Measurements from ENCODE around the gene PSMD3. TPM values are rescaled to one million over a fixed set of nuclear protein-coding genes. Genes with fewer than 3 reads are reported as not detected.

Gene PSMD3
- total and polyA plus RNA-seq, 8 donors = 32.0 to 43.5 (median 39.4) TPM

- H3K36me3 ChIP-seq = peaks cover 0 to 24% (median 0%) of the 10 kb centered on the region in 3 donors
- 90 to 94% methylated on average over 13 of the region's 13 CpGs for WGBS, 2 donors
- no peak overlapping the region for H3K27ac ChIP-seq
- FAIRE-seq = no peak
- intact Hi-C loops (cut with DNase I) = loop anchor here in 1 of 3 donors (10.0 kb wide), 1 partner anchor 145 kb away; no protein-coding TSS in a partner anchor
- H3K4me1 ChIP-seq = peaks cover 0 to 12% (median 7%) of the 10 kb centered on the region in 3 donors
- H3K27me3 ChIP-seq = no peaks in the 10 kb centered on the region
- H3K9me3 ChIP-seq = no peaks in the 10 kb centered on the region
- ATAC-seq = no peak
- DNase-seq = peak in 1 of 6 donors; percentile 51
- no peak for TF ChIP-seq CTCF (IDR thresholded peaks at IDR 0.05)
- no peak overlapping the region for H3K4me3 ChIP-seq
These were observed 39.5 kb downstream of the PSMD3 start for GRCh38 chr17:40020146-40020545.

- H3K9me3 ChIP-seq = no peaks in the 10 kb centered on the region
- H3K36me3 ChIP-seq = peaks cover 0 to 33% (median 0%) of the 10 kb centered on the region in 3 donors
- TF ChIP-seq CTCF (IDR thresholded peaks at IDR 0.05) = no peak
- WGBS, 2 donors = 94% methylated on average over 9 of the region's 9 CpGs
- no peak for FAIRE-seq
- no peaks in the 10 kb centered on the region for H3K27me3 ChIP-seq
- no peak overlapping the region for H3K27ac ChIP-seq
- peaks cover 0 to 12% (median 7%) of the 10 kb centered on the region in 3 donors for H3K4me1 ChIP-seq
- H3K4me3 ChIP-seq = no peak overlapping the region
- no peak for ATAC-seq
- intact Hi-C loops (cut with DNase I) = loop anchor here in 1 of 3 donors (10.0 kb wide), 1 partner anchor 143 kb away; no protein-coding TSS in a partner anchor
- no peak for DNase-seq
These were observed 40.9 kb downstream of the PSMD3 start for GRCh38 chr17:40021451-40021971.

- FAIRE-seq (no peak), ATAC-seq (no peak), DNase-seq (no peak)
- no peak overlapping the region for H3K27ac ChIP-seq
- TF ChIP-seq CTCF (IDR thresholded peaks at IDR 0.05) = no peak
- H3K4me1 ChIP-seq = peaks cover 0 to 15% (median 7%) of the 10 kb centered on the region in 3 donors
- H3K36me3 ChIP-seq = peaks cover 0 to 33% (median 0%) of the 10 kb centered on the region in 3 donors
- no peaks in the 10 kb centered on the region for H3K9me3 ChIP-seq
- WGBS, 2 donors = 91 to 94% methylated on average over 9 of the region's 9 CpGs
- no peak overlapping the region for H3K4me3 ChIP-seq
- no peaks in the 10 kb centered on the region for H3K27me3 ChIP-seq
- intact Hi-C loops (cut with DNase I) = loop anchor here in 1 of 3 donors (10.0 kb wide), 1 partner anchor 142 kb away; no protein-coding TSS in a partner anchor
These were observed 41.9 kb downstream of the PSMD3 start for GRCh38 chr17:40022497-40022896.

GRCh38 chr17:40022961-40023541 lies 42.4 kb downstream of the PSMD3 start:
- Histone ChIP-seq H3K9me3 (no peaks in the 10 kb centered on the region), H3K36me3 (peaks cover 0 to 37% (median 0%) of the 10 kb centered on the region in 3 donors), H3K4me1 (peaks cover 0 to 15% (median 7%) of the 10 kb centered on the region in 3 donors), H3K27me3 (no peaks in the 10 kb centered on the region), H3K4me3 (no peak overlapping the region), H3K27ac (peak overlapping the region in 2 of 4 donors; percentile 11 to 41)
- ATAC-seq (peak in 3 of 4 donors; percentile 29 to 40 (median 34)), FAIRE-seq (no peak), DNase-seq (peak in 1 of 6 donors; percentile 65)
- no peak for TF ChIP-seq CTCF (IDR thresholded peaks at IDR 0.05)
- 70 to 76% methylated on average over 19 of the region's 19 CpGs for WGBS, 2 donors
- intact Hi-C loops (cut with DNase I) = loop anchor here in 1 of 3 donors (10.0 kb wide), 1 partner anchor 142 kb away; no protein-coding TSS in a partner anchor
